D341Med (cell line): ENCODE measurements around the gene TLE3.

Experiments used
- DNase-seq: peaks from one replicate; pipeline ENCODE4 v3.0.0; 2012; ENCODE audit warnings: low spot score

Gene TLE3

GRCh38 chr15:70061696-70062270 lies 35.9 kb downstream of the TLE3 start:
- no peak for DNase-seq

DNA sequence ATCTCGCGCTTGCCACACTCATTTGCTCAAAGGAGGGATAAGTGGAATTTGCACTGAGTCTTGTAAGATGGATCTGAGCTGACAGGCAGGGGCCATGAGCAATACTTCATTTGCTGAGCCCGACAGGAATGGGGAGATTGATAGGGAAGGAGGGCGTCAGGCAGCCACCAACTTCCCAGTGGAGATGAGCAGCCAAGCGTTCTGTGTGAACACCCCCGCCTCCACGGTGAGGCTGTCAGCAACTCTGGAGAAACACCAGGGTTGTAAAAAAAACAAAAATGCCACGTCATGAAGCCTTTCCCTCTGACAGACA lies 36.8 kb downstream of the TLE3 start:
- no peak for DNase-seq

- peak; percentile 82 for DNase-seq
Observed at GRCh38 chr15:70060214-70060992, 37.3 kb downstream of the TLE3 start.

DNA sequence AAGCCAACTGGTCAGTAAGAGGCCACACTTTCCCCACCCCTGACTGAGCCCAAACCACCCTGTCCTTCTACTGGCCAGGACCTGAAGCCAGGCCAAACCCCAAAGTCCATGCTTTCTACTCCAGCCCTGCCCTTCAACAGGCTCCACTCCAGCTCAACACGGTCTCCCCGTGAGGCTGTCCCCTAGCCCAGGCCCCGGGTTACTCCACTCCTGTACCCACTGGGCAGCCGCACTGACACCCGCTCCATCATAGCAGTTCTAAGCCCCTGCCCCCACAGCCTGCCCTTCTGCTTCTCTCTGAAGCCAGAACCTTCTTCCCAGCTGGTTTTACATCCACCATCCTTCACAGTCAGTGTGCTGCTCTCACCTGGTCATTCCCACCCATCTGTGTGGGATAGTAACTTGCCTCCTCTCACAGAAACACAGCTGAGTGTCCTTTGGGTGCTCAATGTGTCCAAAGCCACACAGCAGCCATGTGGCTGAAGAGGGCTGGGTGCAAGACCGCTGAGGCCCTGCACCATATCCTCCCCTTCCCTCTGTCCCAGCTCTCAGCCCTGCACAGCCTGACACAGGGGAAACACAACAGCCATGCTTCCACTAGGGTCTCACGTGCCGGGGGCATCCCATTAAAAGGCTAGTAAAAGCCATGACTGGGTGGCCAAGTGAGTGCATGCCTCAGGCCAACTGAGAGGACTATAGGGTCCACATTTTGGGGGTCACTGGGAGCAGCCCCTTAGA lies 38.1 kb downstream of the TLE3 start:
- no peak for DNase-seq

DNA sequence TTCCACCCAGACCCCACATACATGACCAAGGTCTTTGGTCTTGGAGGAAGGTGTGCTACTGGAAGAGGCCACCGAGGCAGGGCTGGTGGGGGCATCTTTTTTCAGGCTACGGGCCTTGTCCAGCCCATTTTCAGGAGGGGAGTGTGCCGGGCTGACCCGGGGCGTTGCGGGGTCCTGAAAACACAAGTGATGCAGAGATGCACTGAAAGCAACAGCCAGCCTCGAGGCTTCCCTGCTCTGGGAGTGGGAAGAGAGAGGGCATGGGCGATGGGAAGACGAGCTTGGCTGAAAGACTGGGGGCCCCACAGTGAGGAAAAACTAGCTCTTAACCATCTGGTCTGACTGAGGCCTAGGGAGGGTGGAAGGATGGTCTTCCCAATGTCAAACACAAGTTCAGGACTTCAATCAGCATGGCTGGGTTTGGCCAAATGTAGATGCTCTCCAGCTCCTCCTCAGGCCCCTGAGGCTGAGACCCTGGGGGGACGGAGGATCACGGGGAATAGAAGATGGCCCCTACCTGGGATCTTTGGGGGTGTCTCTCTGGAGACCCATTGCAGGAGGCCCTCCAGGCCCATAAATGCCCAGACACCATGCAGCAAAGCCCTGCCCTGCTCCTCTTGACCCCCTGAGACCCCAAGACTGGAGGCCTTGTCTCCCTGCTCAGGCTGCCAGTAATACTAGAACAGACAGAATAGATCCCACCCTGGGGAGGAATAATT lies 38.9 kb downstream of the TLE3 start:
- DNase-seq: no peak

DNA sequence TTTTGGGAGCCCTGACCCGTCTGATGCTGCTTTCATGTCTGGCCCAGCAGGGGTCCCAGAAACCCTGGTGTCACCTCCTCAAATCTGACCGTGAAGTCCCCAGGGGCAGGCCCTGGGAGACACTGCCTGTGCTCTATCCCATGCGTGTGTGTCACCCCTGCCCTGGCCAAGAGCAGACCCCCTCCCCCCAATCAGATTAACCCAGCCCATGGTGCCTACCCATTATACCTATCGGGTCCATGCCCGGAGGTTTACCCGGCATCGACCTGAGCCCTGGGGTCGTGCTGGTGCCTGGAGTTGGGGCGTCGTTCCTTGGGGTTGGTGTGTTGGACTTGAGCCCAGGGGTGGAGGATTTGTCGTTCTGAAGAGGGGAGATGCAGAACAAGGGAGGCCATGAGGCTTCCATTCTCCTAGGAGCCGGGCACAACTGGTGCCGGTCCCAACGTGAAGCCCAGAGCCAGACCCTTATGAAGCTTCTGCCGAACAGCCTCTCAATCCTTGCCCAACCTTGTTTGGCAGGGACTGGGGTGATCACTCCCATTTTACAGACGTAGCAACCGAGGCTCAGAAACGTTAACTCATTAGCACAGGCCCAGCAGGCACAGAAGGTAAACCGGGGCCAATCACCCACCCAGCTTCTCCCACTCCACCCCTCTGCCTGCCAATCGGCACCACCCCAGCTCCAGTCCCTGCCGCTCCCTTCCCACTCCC lies 39.6 kb downstream of the TLE3 start:
- DNase-seq: no peak

GRCh38 chr15:70056091-70056680 lies 41.5 kb downstream of the TLE3 start:
- no peak for DNase-seq

- no peak for DNase-seq
Observed at GRCh38 chr15:70055601-70056051, 42.1 kb downstream of the TLE3 start.

DNA sequence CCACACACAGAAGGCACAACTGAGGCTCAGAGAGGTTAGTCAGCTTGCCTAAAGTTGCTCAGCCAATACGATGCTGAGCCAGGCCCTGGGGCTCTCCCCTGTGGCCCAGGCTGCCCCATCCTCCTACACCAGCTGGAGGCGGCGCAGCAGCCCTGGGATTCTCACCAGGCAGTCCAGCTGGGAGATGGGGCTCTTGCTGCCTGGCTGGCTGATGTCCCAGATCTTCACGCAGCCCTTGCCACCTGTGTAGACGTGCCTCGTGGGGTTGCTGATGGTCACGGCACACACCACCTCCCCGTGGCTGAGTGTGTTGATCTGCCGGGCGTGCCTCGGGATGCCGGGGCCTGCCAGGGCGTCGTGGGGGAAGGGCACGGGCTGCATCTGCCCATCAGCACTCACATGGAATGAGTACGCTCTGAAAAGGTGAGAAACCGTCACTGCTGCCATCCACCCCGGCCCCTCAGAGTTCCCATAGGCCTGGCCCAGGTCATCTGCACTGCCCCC lies 42.8 kb downstream of the TLE3 start:
- DNase-seq: no peak

DNA sequence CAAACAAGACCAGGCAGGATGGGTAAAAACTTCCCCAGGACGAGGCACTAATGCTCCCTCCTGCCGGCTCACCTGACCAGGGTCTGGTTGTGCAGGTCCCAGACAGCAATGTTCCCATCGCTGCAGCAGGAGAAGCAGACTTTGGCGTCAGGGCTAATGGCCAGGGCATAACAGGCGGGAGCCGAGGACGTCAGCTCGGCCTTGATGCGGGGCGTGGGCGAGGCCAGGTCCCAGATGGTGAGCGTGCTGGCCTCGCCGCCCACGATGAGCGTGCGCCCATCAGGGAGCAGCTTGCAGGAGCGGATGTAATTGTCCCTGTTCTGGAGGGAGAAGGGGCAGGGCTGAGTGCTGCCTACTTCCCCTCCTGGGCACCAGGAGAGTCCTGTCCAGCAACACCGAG lies 43.4 kb downstream of the TLE3 start:
- DNase-seq: no peak

DNA sequence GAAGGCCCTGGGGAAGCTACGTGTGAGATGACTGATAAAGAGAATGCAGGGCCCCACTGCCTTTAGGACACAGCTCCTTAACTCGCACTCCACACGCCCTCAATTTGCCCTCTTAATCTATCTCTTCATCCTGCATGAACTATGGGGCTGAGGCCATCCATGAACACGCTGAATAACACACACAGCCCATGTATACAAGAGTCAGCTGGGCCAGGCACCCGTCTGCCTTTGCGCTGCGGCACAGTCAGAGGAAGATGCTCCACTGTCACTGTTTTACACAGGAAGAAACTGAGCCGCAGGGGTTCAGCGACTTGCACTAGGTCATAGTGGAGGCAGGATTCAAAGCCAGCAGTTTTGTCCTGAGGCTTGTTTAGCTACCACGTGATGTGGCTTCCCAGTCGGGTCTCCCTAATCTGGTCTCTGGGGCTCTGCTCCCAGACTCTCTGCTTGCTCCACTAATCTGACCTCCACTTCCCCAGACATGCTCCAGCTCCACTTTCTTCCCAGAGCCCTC lies 43.9 kb downstream of the TLE3 start:
- no peak for DNase-seq

GRCh38 chr15:70053001-70053715 lies 44.6 kb downstream of the TLE3 start:
- no peak for DNase-seq

DNA sequence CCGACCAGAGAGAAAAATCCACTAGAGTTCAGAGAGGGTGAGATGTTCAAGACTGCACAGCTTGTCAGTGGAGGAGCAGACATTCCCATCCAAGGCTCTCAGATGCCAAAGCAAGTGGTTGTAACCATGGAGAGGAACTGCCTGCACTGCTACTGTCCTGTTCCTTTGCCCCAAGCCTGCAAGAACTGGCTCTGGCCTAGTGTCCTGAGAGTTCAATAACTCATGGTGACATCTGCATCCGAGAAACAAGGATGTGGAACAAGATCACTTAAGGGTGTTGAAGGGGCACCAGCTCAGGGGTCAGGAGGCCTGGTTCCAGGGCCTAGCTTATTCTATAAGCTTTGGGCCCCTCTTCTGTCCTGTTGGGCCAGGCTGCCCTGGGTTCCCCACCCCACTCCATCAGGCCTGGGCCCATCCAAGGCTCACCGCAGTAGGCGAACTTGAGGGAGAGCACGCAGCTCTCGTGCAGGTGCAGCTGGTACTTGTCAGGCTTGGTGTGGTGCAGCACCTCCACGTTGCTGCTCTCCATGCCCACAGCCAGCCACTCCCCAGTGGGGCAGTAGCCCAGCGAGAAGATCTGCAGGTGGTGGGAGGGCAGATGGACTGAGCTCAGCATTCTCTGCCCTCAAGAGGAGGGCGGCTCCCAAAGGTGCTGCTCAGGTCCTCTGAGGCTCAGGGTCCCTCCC lies 45.6 kb downstream of the TLE3 start:
- no peak for DNase-seq

DNA sequence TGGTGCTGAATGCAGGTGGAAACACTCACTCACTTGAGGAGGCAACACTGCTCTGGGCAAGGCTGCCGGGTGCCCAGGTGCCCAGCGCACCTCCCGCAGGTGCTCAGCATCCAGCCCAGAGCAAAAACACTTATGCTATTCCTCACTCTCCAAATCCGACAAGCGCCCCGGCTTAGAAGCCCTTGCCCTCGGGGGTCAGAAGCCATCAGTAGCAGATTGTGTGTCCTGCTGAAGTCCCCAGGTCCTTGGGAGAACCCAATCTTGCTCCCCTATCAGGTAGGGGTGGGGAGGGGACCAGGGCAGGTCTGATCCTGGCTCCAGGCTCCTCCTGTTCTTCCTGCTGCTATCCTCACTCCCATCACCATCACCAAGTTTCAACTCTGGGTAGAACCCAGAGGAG lies 46.7 kb downstream of the TLE3 start:
- DNase-seq: no peak

GRCh38 chr15:70050441-70050840 lies 47.3 kb downstream of the TLE3 start:
- DNase-seq: no peak

DNA sequence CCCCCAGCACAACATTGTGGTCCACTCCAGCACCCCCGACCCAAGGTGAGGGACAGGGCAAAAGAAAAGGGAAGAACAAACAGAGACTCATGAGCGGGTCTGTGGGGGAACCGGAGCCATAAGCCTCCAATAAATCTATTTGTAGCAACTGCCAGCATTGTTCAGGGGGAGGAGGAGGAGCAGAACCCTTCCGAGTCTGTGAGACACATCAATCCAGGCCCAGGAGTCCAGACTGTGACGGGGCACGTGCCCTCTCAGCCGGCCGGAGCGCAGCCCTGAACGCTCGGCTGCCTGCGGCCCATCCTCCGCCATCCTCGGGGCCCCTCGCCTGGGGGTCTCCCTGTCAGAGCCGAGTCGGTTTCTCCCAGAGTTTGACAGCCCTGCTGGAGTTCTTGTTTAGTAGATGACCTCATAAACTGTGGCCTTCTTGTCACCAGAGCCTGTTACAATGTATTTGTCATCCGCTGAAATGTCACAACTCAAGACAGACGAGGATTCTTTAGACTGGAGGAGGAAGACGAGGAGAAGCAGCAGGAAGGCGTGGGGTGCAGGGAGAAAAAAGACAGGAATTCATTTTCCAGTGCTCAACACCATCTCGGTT lies 47.9 kb downstream of the TLE3 start:
- no peak for DNase-seq

DNA sequence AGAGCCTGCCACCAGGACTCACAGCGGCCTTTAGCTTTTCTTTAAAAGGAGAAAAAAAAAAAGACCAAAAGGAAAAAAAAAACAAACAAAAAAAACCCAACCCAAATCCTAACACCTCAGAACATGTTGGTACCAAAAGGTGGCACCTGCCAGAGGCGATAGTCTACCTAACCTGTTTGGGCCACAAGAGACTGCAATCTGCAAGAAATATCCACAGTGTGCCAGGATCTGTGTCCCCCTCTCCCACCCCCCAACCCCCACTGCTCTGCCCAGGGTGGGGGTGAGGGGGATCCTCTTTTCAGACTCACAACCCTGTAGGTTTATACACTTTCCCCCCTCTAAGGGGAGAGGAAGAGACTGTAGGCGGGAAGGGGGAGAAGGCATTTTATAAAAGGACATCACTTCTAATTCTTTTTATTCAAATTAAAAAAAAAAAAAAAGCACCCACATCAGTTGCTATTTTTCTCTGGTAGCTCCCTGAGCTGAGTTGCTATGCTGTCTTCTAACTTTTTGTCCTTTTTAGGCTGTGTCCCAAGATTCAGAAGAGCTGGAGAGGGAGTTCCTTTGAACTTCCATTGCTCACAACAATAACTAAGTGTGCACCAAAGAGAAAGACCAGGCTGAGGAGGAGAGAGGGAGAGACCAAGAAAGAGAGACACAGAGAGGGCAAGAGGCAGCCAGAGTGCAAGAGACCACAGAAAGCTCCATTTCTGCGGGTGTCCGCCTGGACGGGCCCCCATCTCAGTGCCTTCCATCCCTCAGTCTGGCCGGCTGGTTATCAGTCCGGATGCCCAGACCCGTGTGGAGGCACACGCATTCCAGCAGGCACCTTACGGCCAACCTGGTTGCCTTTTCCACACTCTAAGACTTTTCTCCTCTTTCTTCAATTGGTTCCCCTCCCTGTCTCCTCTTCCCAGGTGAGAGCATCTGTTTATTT lies 48.9 kb downstream of the TLE3 start:
- no peak for DNase-seq

GRCh38 chr15:70048198-70048565 lies 49.5 kb downstream of the TLE3 start:
- DNase-seq: no peak
